Measurements from ENCODE around the gene AKT2.
"Not testable (repeated sequence)": the region's sequence is repeated elsewhere in the genome, so short reads cannot be mapped to it uniquely, and the experiment has no call there.

Gene AKT2

GRCh38 chr19:40219029-40219428 lies 66.1 kb downstream of the AKT2 start:
- not testable (repeated sequence) for DNase-seq (ENCODE audit: low spot score)

GRCh38 chr19:40217934-40218890 lies 66.9 kb downstream of the AKT2 start, which contains the start of gene TTC9B:
TSS of gene TTC9B (minus strand) at chr19:40218384. CDS start at chr19:40218381, 3 bp downstream.
- DNase-seq (ENCODE audit: low spot score): peak; percentile 81

- DNase-seq (ENCODE audit: low spot score): no peak
Observed at GRCh38 chr19:40217027-40217810, 67.9 kb downstream of the AKT2 start.

GRCh38 chr19:40216777-40217026 lies 68.4 kb downstream of the AKT2 start:
- no peak for DNase-seq (ENCODE audit: low spot score)

- no peak for DNase-seq (ENCODE audit: low spot score)
Observed at GRCh38 chr19:40216013-40216776, 69.0 kb downstream of the AKT2 start.

- DNase-seq (ENCODE audit: low spot score): no peak
Observed at GRCh38 chr19:40214936-40215335, 70.2 kb downstream of the AKT2 start.

- DNase-seq (ENCODE audit: low spot score): no peak
Observed at GRCh38 chr19:40213882-40214570, 71.1 kb downstream of the AKT2 start.

GRCh38 chr19:40213251-40213829 lies 71.8 kb downstream of the AKT2 start:
- no peak for DNase-seq (ENCODE audit: low spot score)

GRCh38 chr19:40210889-40211288 lies 74.3 kb downstream of the AKT2 start:
- DNase-seq (ENCODE audit: low spot score): no peak

GRCh38 chr19:40208602-40209001 lies 76.5 kb downstream of the AKT2 start:
- no peak for DNase-seq (ENCODE audit: low spot score)

GRCh38 chr19:40205760-40206159 lies 79.4 kb downstream of the AKT2 start:
- DNase-seq (ENCODE audit: low spot score): no peak

- DNase-seq (ENCODE audit: low spot score): no peak
Observed at GRCh38 chr19:40204381-40204780, 80.8 kb downstream of the AKT2 start.

GRCh38 chr19:40200341-40201099 lies 84.6 kb downstream of the AKT2 start:
- DNase-seq (ENCODE audit: low spot score): no peak

GRCh38 chr19:40198272-40198990 lies 86.7 kb downstream of the AKT2 start:
- DNase-seq (ENCODE audit: low spot score): no peak

- peak; percentile 62 for DNase-seq (ENCODE audit: low spot score)
Observed at GRCh38 chr19:40193587-40193849, 91.6 kb downstream of the AKT2 start.

- DNase-seq (ENCODE audit: low spot score): no peak
Observed at GRCh38 chr19:40192758-40193586, 92.2 kb downstream of the AKT2 start.

- peak; percentile 66 for DNase-seq (ENCODE audit: low spot score)
Observed at GRCh38 chr19:40191836-40192646, 93.1 kb downstream of the AKT2 start.
